Activated CD8-positive, alpha-beta T cell treated with anti-CD3 and anti-CD28 coated beads for 36 hours (primary cell): ENCODE results near the gene PITRM1. TPM values are rescaled to one million over a fixed set of nuclear protein-coding genes. Genes with fewer than 3 reads are reported as not detected.

Experiments used
- ATAC-seq: fragments of 200-7000 bp; cut with Tn5 transposase; one replicate; pipeline ENCODE4 v1.10.0; 2021; ENCODE audit warnings: mild to moderate bottlenecking, moderate library complexity
- CTCF ChIA-PET: fragments of 350-600 bp; sonication (Branson Sonifier 250); formaldehyde crosslinking; loops from one replicate; lab custom pipeline; 2021; ENCODE audit warnings: antibody characterized with exemption; lab: Charles Lee
- POLR2A ChIA-PET: fragments of 350-600 bp; sonication (Branson Sonifier 250); formaldehyde crosslinking; loops from one replicate; lab custom pipeline; 2021; ENCODE audit warnings: antibody characterized with exemption; lab: Charles Lee
- DNase-seq: peaks from one replicate; pipeline ENCODE4 v3.0.0-alpha.2; 2020
- H3K27ac Mint-ChIP-seq: one replicate; pipeline ENCODE4 v1.8.0; 2021; ENCODE audit warnings: mild to moderate bottlenecking, mixed read lengths
- H3K27me3 Mint-ChIP-seq: one replicate; pipeline ENCODE4 v1.8.0; 2021; ENCODE audit warnings: mixed read lengths
- H3K36me3 Mint-ChIP-seq: one replicate; pipeline ENCODE4 v1.8.0; 2021; ENCODE audit warnings: low read depth, mixed read lengths
- H3K4me1 Mint-ChIP-seq: one replicate; pipeline ENCODE4 v1.8.0; 2021; ENCODE audit warnings: low read depth, mixed read lengths
- H3K4me3 Mint-ChIP-seq: one replicate; pipeline ENCODE4 v1.8.0; 2021; ENCODE audit warnings: mild to moderate bottlenecking, moderate library complexity, mixed read lengths
- H3K9me3 Mint-ChIP-seq: one replicate; pipeline ENCODE4 v1.8.0; 2021; ENCODE audit warnings: mixed read lengths
- intact Hi-C: fragments of 100-400 bp; cut with micrococcal nuclease; formaldehyde crosslinking; loops from one replicate; pipeline ENCODE4 v1.10.0; 2022
- total RNA-seq, 2 experiments: library from RNA; stranded (reverse); gene quantifications; one replicate each; pipeline ENCODE4 v1.2.3, GENCODE V29; 2021
- TF ChIP-seq, protein P1 (sequence below): fragments of 200-600 bp; IDR thresholded peaks from one replicate; pipeline ENCODE4 v1.8.0; 2022; ENCODE audit warnings: antibody characterized with exemption, mild to moderate bottlenecking

Gene PITRM1
- total RNA-seq, 2 experiments from 2014 or later = 77.6 to 78.6 TPM

DNA sequence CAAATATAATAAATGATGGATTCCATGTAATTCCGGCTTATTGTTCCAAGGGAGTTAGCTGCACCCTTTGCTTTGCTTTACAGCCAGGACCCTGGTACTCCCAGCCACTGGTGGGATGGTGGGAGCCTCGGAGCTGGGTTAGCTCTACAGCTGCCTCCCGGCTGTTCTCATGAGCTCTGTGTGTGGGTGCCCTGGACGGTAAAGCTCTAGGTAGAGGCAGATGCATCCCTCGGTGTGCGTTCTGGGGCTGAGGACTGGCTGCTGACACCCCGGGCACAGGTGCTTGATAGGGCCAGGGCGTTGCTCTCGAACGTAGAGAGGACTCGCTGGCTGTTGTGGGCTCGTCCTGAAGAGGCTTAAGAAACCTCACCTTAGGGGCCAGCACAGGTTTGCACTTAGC lies 55.1 kb downstream of the PITRM1 start:
- no peaks in the 10 kb centered on the region for H3K27me3 Mint-ChIP-seq
- H3K27ac Mint-ChIP-seq = no peak overlapping the region
- H3K4me1 Mint-ChIP-seq = no peaks in the 10 kb centered on the region
- TF ChIP-seq, protein P1, sequence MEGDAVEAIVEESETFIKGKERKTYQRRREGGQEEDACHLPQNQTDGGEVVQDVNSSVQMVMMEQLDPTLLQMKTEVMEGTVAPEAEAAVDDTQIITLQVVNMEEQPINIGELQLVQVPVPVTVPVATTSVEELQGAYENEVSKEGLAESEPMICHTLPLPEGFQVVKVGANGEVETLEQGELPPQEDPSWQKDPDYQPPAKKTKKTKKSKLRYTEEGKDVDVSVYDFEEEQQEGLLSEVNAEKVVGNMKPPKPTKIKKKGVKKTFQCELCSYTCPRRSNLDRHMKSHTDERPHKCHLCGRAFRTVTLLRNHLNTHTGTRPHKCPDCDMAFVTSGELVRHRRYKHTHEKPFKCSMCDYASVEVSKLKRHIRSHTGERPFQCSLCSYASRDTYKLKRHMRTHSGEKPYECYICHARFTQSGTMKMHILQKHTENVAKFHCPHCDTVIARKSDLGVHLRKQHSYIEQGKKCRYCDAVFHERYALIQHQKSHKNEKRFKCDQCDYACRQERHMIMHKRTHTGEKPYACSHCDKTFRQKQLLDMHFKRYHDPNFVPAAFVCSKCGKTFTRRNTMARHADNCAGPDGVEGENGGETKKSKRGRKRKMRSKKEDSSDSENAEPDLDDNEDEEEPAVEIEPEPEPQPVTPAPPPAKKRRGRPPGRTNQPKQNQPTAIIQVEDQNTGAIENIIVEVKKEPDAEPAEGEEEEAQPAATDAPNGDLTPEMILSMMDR = no peak
- ChIA-PET CTCF (no interaction called here), POLR2A (interaction anchor here (0.9 to 1.3 kb wide), 3 partner anchors 31 to 47 kb away, joined by 3 to 4 read pairs (median 3); no protein-coding TSS in a partner anchor)
- no peaks in the 10 kb centered on the region for H3K9me3 Mint-ChIP-seq
- ATAC-seq = no peak
- H3K36me3 Mint-ChIP-seq = peaks cover 72% of the 10 kb centered on the region
- no peak overlapping the region for H3K4me3 Mint-ChIP-seq
- intact Hi-C loops = no loop called here
- no peak for DNase-seq

DNA sequence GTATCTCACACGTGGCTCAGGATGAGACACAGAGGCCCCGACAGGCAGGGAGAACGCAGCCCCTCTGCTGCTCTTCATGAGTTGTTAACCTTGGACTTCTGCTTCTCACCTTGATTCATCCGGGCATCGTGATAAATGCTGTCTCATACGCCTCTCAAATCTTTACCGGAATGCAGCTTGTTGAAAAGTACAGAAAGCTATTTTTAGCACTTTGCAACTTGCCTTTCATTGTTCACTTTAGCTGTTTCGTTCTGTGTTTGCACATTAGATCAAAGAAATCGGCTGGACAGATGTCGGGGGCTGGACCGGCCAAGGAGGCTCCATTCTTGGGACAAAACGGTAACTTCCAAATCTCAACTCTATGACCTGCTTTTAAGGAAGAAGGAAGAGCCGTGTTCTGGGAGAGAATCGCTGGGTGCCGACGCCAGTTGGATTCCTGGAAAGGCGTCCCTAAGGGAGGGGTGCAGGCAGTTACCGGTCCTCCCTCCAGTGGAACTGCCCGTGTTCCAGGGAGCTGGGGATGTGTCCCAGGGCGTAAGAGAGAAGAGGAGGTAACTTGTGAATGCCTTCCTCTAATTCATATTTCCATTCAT lies 56.0 kb downstream of the PITRM1 start:
- Mint-ChIP-seq H3K27me3 (no peaks in the 10 kb centered on the region), H3K4me3 (no peak overlapping the region), H3K4me1 (no peaks in the 10 kb centered on the region), H3K9me3 (no peaks in the 10 kb centered on the region), H3K36me3 (peaks cover 74% of the 10 kb centered on the region), H3K27ac (no peak overlapping the region)
- TF ChIP-seq, protein P1 = no peak
- no peak for DNase-seq
- ATAC-seq = no peak
- intact Hi-C loops = no loop called here
- ChIA-PET POLR2A (interaction anchor here (0.8 to 1.3 kb wide), 6 partner anchors 8 to 46 kb away, joined by 3 to 4 read pairs (median 3); no protein-coding TSS in a partner anchor), CTCF (interaction anchor here (1.1 kb wide), 1 partner anchor 9 kb away, joined by 4 read pairs; no protein-coding TSS in a partner anchor)

DNA sequence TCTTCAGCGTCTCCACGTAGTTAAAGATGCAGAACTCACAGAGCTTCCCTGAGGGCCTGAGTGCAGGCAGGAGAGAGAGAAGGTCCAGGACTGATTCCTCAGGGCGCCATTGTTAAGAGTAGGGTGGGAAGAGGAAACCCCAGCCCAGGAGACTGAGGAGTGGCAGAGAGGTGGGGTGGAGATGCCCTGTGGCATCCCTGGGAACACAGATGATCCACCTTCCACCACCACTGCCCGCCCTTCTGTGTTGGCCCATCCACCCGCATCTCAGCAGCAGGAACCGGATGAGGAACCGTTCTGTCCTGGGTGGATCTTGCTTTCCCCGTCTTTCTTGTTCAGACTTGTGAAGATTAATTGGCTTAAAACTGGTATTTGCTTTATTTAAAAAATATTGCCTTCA lies 56.9 kb downstream of the PITRM1 start:
- no peaks in the 10 kb centered on the region for H3K4me1 Mint-ChIP-seq
- intact Hi-C loops = no loop called here
- no peak for DNase-seq
- no peaks in the 10 kb centered on the region for H3K9me3 Mint-ChIP-seq
- H3K27me3 Mint-ChIP-seq = no peaks in the 10 kb centered on the region
- CTCF ChIA-PET = no interaction called here
- no peak for ATAC-seq
- POLR2A ChIA-PET = interaction anchor here (1.0 kb wide), 1 partner anchor 9 kb away, joined by 3 read pairs; no protein-coding TSS in a partner anchor
- peaks cover 79% of the 10 kb centered on the region for H3K36me3 Mint-ChIP-seq
- TF ChIP-seq, protein P1 = no peak
- H3K4me3 Mint-ChIP-seq = no peak overlapping the region
- H3K27ac Mint-ChIP-seq = no peak overlapping the region

DNA sequence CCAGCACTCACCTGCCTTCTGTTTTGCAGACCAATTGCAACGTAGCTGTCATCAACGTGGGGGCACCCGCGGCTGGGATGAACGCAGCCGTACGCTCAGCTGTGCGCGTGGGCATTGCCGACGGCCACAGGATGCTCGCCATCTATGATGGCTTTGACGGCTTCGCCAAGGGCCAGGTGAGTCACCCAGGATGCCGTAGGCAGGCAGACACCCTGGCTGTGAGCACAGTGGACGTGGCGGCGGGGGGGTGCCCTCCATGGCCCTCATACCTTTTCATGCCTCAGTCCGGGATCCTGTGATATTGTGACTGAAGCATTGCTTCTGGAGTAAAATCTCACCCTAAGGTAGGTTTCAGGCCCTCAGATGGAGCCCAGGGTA lies 59.2 kb downstream of the PITRM1 start:
- no peak overlapping the region for H3K4me3 Mint-ChIP-seq
- DNase-seq (no peak), ATAC-seq (no peak)
- ChIA-PET POLR2A (no interaction called here), CTCF (no interaction called here)
- no peaks in the 10 kb centered on the region for H3K9me3 Mint-ChIP-seq
- TF ChIP-seq, protein P1 = no peak
- H3K27me3 Mint-ChIP-seq = no peaks in the 10 kb centered on the region
- intact Hi-C loops = no loop called here
- no peak overlapping the region for H3K27ac Mint-ChIP-seq
- peaks cover 84% of the 10 kb centered on the region for H3K36me3 Mint-ChIP-seq
- no peaks in the 10 kb centered on the region for H3K4me1 Mint-ChIP-seq

DNA sequence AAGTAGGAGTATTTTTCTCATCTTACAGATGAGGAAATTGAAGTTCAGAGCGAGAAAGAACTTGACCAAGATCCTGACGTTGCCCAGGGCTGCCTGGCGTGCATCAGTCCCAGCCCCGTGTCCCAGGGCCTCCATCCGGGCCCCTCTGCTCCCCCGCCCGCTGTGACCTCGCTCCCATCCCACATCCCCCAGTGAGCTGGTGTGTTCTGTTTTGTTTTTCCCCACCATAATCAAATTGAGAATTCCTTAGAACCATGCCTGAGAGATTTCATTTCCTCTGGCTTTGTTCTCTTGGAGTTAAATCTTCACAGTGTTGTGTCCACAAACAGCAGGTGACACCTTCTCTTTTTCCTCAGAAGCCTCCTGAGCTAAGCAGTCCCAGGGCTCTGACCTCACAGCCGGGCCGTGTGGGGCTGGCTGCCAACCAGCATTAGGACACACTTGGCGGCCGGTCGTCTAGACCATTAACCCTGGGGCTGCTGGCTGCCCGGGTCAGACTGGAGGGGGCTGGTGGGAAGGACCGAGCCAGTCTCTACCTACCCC lies 60.9 kb downstream of the PITRM1 start:
- CTCF ChIA-PET = no interaction called here
- DNase-seq (no peak), ATAC-seq (no peak)
- Mint-ChIP-seq H3K4me3 (no peak overlapping the region), H3K4me1 (no peaks in the 10 kb centered on the region), H3K27me3 (no peaks in the 10 kb centered on the region), H3K9me3 (no peaks in the 10 kb centered on the region), H3K27ac (no peak overlapping the region), H3K36me3 (peaks cover 82% of the 10 kb centered on the region)
- POLR2A ChIA-PET = interaction anchor here (0.8 to 1.6 kb wide), 3 partner anchors 19 to 23 kb away, joined by 3 to 5 read pairs (median 3); no protein-coding TSS in a partner anchor
- TF ChIP-seq, protein P1 = no peak
- intact Hi-C loops = no loop called here
